GM12891 (cell line): ENCODE data around the gene DHX16.

ENCODE experiments used
- DNase-seq: peaks from one replicate; pipeline ENCODE4 v3.0.0; 2011; ENCODE audit warnings: low spot score; ENCODE audit not compliant: insufficient read length
- FAIRE-seq: peaks from 2 replicates; lab custom pipeline; 2011; peaks lifted over from hg19 to GRCh38; lab: Jason Lieb, UNC
- PAX5 ChIP-seq: IDR thresholded peaks from 2 replicates; pipeline ENCODE4 v1.6.1; 2011; ENCODE audit warnings: low read length, moderate library complexity, mild to moderate bottlenecking; ENCODE audit not compliant: insufficient read depth, severe bottlenecking
- POLR2A ChIP-seq: IDR thresholded peaks from 2 replicates; pipeline ENCODE4 v1.6.1; 2011; ENCODE audit warnings: low read depth, low read length, control low read depth
- POLR2AphosphoS5 ChIP-seq: IDR thresholded peaks from 2 replicates; pipeline ENCODE4 v1.6.1; 2011; ENCODE audit warnings: low read depth, low read length, control low read depth
- POU2F2 ChIP-seq: IDR thresholded peaks from 2 replicates; pipeline ENCODE4 v1.6.1; 2011; ENCODE audit warnings: low read depth, mild to moderate bottlenecking, control low read depth, low read length, moderate library complexity
- SPI1 ChIP-seq: IDR thresholded peaks from 2 replicates; pipeline ENCODE4 v1.6.1; 2011; ENCODE audit warnings: low read depth, low read length, control low read depth
- TAF1 ChIP-seq: IDR thresholded peaks from 2 replicates; pipeline ENCODE4 v1.6.1; 2011; ENCODE audit warnings: low read depth, low read length, control low read depth

DHX16 gene

GRCh38 chr6:30686009-30686907, 13.5 kb upstream of the DHX16 start, which contains the start of gene PPP1R18:
PPP1R18 (minus strand) TSS chr6:30686645; CDS start chr6:30686018, 627 bp downstream.
- FAIRE-seq (peak; percentile 33), DNase-seq (peak; percentile 54)
- TF ChIP-seq TAF1 (no peak), POLR2AphosphoS5 (no peak), POLR2A (no peak; the same call in 1 of the 2 replicates), POU2F2 (no peak), SPI1 (peak; percentile 45), PAX5 (no peak)

GRCh38 chr6:30685157-30686008, 12.6 kb upstream of the DHX16 start:
- no peak for DNase-seq
- no peak for FAIRE-seq
- no peak for TF ChIP-seq PAX5
- no peak for TF ChIP-seq TAF1
- no peak for TF ChIP-seq SPI1
- no peak for TF ChIP-seq POLR2AphosphoS5
- no peak for TF ChIP-seq POU2F2
- no peak for TF ChIP-seq POLR2A

GRCh38 chr6:30684386-30685156, 11.8 kb upstream of the DHX16 start:
- FAIRE-seq (no peak), DNase-seq (peak; percentile 48)
- no peak for TF ChIP-seq TAF1
- TF ChIP-seq SPI1, result no peak
- TF ChIP-seq POLR2AphosphoS5, result no peak
- TF ChIP-seq POLR2A, result no peak
- no peak for TF ChIP-seq PAX5
- no peak for TF ChIP-seq POU2F2

- TF ChIP-seq POLR2A (no peak), PAX5 (no peak), SPI1 (no peak), TAF1 (no peak), POU2F2 (no peak), POLR2AphosphoS5 (no peak)
- DNase-seq (no peak), FAIRE-seq (no peak)
These were observed 11.2 kb upstream of the DHX16 start for GRCh38 chr6:30683980-30684338.

GRCh38 chr6:30683183-30683979, 10.6 kb upstream of the DHX16 start:
- DNase-seq (no peak), FAIRE-seq (no peak)

GRCh38 chr6:30682143-30683117, 9.6 kb upstream of the DHX16 start:
- DNase-seq, result peak; percentile 77
- peak; percentile 79 for FAIRE-seq
- TF ChIP-seq POU2F2, result peak; percentile 29; the same call in 1 of the 2 replicates
- peak; percentile 68 for TF ChIP-seq POLR2AphosphoS5
- TF ChIP-seq PAX5, result no peak
- peak; percentile 70; the same call in 1 of the 2 replicates for TF ChIP-seq POLR2A
- peak; percentile 70 for TF ChIP-seq SPI1
- peak; percentile 65 for TF ChIP-seq TAF1

More at GRCh38 chr6:30683183-30683979, 10.6 kb upstream of the DHX16 start:
- TF ChIP-seq POLR2AphosphoS5, result no peak
- TF ChIP-seq POLR2A, result no peak
- no peak for TF ChIP-seq PAX5
- TF ChIP-seq POU2F2, result no peak
- TF ChIP-seq SPI1, result 0 out of 2 replicates have a peak, but pooled peaks have one; percentile 10
- TF ChIP-seq TAF1, result no peak

- DNase-seq, result no peak
- no peak for FAIRE-seq
- TF ChIP-seq POLR2AphosphoS5 (no peak), POLR2A (no peak), SPI1 (peak; percentile 62)
These were observed 8.9 kb upstream of the DHX16 start for GRCh38 chr6:30681766-30682142.
